Muscle layer of duodenum (tissue), 2 donors: ENCODE data around the gene MEG3.

Source experiments
- H3K27ac ChIP-seq: one replicate; pipeline ENCODE4 v1.7.0; 2013; ENCODE audit warnings: mild to moderate bottlenecking, low read length
- H3K27me3 ChIP-seq: one replicate; pipeline ENCODE4 v1.7.0; 2013; ENCODE audit warnings: low read depth, mild to moderate bottlenecking, control low read depth, low read length
- H3K36me3 ChIP-seq, 2 donors: one replicate each; pipeline ENCODE4 v1.7.0; 2013; ENCODE audit warnings: low read length in 2 of 2, control low read depth in 1 of 2, mild to moderate bottlenecking in 1 of 2; ENCODE audit not compliant: insufficient read depth in 2 of 2, control insufficient read depth in 1 of 2
- H3K4me1 ChIP-seq, 2 donors: one replicate each; pipeline ENCODE4 v1.7.0; 2013; ENCODE audit warnings: low read length in 2 of 2, mild to moderate bottlenecking in 2 of 2, control low read depth in 1 of 2, moderate library complexity in 1 of 2; ENCODE audit not compliant: insufficient read depth in 2 of 2, control insufficient read depth in 1 of 2
- H3K4me3 ChIP-seq, 2 donors: one replicate each; pipeline ENCODE4 v1.7.0; 2013; ENCODE audit warnings: low read length in 2 of 2, low read depth in 1 of 2, mild to moderate bottlenecking in 1 of 2
- H3K9me3 ChIP-seq, 2 donors: one replicate each; pipeline ENCODE4 v1.7.0; 2013; ENCODE audit warnings: low read length in 2 of 2, control low read depth in 1 of 2, mild to moderate bottlenecking in 1 of 2; ENCODE audit not compliant: control insufficient read depth in 1 of 2
- donor health status: healthy.

The MEG3 gene

DNA sequence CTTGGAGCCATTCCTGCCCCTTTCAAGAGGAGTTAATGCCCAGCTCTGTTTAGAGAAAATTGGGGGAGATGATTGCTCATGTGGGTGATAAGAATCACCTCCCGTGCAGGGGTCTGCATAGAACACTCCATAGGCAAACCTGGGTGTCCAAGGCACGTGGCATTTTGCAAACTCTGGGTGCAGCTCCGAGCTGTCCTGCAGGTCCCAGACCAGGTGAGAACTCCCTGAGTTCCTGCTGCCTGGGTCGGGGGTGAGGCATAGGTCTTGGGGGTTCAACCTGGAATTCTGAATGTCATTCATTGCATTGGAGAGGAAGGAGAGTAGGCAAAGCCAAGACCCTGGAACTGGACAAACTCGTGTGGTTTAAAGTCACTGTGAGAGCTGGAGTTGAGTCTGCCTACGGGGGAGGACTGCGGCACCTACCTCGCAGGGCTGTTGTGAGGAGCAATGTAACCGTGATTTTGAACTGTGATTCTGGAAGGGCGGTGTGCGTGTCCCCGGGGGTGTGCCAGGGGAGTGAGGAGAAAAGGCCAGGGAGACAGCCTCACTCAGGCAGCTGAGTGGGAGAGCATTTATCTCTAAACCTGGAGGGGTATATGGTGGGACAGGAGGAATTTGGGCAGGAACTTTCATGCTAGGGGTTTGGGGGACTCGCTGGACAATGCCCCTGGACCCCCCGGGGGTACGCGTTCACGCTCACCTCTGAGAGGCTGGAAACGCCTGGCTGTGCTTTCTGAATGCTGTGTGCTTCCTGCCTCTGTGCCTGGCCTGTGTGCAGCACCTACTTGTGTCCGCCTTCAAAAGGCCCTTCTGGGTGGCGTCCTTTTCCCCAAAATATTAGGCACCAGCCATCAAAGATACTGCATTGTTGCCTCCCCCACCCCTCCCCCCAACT lies 30.4 kb downstream of the MEG3 start:
- Histone ChIP-seq H3K36me3 (no peaks in the 10 kb centered on the region), H3K4me1 (no peaks in the 10 kb centered on the region), H3K9me3 (no peaks in the 10 kb centered on the region), H3K4me3 (no peak overlapping the region), H3K27me3 (no peaks in the 10 kb centered on the region), H3K27ac (no peak overlapping the region)

- Histone ChIP-seq H3K4me3 (no peak overlapping the region), H3K9me3 (peaks cover 0 to 3% of the 10 kb centered on the region in 2 donors), H3K27me3 (no peaks in the 10 kb centered on the region), H3K4me1 (no peaks in the 10 kb centered on the region), H3K36me3 (no peaks in the 10 kb centered on the region), H3K27ac (no peak overlapping the region)
Measured at GRCh38 chr14:100857233-100857922, 31.5 kb downstream of the MEG3 start.

DNA sequence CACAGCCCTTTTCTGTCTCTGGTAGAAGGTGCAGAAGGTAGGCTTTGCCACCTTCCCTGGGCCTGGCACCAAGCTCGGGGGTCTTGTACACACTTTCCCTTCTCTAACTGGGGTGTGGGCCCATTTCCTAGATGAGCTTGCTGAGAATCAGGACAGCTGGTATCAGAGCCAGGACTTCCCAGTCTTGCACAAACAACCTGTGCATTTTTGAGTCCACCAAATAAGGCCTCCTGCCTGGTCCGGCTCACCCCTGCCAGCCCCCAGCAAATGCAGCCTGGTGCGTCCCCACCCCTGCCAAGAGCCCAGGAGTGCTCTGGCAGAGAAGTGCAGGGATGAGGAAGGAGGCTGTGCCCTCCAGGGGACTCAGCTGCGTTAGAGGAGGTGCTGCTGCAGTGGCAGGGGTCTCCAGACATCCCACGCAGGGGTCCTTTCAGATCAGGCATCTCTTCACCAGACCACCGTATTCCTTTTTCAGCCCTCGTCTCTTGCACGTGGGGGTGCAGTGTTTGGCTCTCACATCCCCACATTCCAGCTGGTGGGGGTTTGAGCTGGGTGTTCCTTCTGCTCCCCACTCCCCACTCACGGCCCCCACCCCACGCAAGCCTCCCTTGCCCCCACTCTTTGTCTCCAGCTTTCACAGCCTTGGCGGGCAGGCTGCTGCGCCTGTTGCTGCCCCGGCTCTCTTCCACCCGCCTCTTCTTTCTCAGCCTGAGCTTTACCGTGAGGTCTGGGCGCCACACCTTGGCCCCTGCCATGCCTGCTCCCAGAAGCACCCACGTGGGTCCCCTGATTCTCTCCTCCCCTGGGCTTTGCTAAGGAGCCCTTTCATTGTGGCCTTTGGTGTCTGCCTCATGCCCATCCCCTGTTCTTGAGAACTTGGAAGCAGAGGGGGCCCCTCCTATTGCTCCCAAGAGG lies 32.3 kb downstream of the MEG3 start:
- H3K36me3 ChIP-seq, result no peaks in the 10 kb centered on the region
- no peaks in the 10 kb centered on the region for H3K4me1 ChIP-seq
- peaks cover 0 to 3% of the 10 kb centered on the region in 2 donors for H3K9me3 ChIP-seq
- no peak overlapping the region for H3K27ac ChIP-seq
- H3K27me3 ChIP-seq, result no peaks in the 10 kb centered on the region
- H3K4me3 ChIP-seq, result no peak overlapping the region

GRCh38 chr14:100858838-100859220 lies 32.9 kb downstream of the MEG3 start:
- Histone ChIP-seq H3K4me1 (no peaks in the 10 kb centered on the region), H3K27me3 (no peaks in the 10 kb centered on the region), H3K9me3 (peaks cover 0 to 3% of the 10 kb centered on the region in 2 donors), H3K4me3 (no peak overlapping the region), H3K36me3 (no peaks in the 10 kb centered on the region), H3K27ac (no peak overlapping the region)

DNA sequence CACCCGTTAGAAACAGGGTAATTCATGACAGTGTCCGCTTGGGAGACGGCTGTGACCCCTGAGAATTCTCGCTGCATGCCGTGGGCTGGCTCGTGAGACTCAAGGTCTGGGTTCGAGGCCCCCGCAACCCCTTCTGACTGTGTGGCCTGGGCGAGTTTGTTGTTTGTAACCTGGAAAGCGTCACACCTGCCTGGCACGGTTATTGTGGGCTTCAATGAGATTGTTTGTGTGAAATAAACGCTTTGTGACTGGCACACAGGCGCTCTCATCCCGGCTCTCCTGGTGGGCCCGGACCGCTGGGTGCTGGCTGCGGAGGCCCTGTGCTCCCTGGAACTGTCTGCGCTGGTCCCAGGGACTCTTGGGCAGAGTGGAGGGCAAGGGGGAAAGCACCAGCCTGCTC lies 33.9 kb downstream of the MEG3 start:
- Histone ChIP-seq H3K9me3 (peaks cover 0 to 3% of the 10 kb centered on the region in 2 donors), H3K4me1 (no peaks in the 10 kb centered on the region), H3K27ac (no peak overlapping the region), H3K4me3 (no peak overlapping the region), H3K27me3 (no peaks in the 10 kb centered on the region), H3K36me3 (no peaks in the 10 kb centered on the region)

DNA sequence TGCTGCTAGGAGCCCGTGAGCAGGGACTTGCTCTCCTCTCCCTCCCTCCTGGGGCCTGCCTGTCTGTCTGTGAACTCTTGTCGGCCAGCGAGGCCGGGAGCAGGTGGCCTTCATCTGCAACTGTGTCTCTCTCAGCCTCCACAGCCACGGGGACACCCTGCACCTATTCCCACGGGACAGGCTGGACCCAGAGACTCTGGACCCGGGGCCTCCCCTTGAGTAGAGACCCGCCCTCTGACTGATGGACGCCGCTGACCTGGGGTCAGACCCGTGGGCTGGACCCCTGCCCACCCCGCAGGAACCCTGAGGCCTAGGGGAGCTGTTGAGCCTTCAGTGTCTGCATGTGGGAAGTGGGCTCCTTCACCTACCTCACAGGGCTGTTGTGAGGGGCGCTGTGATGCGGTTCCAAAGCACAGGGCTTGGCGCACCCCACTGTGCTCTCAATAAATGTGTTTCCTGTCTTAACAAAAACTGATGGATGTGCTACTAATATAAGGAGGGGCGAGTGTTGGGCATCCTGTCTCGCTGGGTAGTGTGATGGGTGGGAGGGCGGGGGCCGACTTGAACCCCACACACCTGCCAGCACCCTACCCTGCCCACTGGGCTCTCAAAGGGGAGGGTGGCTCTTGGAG lies 34.8 kb downstream of the MEG3 start:
- Histone ChIP-seq H3K36me3 (no peaks in the 10 kb centered on the region), H3K9me3 (peaks cover 0 to 3% of the 10 kb centered on the region in 2 donors), H3K27ac (no peak overlapping the region), H3K4me1 (no peaks in the 10 kb centered on the region), H3K4me3 (no peak overlapping the region), H3K27me3 (no peaks in the 10 kb centered on the region)

GRCh38 chr14:100861188-100861936 lies 35.4 kb downstream of the MEG3 start:
- Histone ChIP-seq H3K9me3 (peaks cover 0 to 3% of the 10 kb centered on the region in 2 donors), H3K4me3 (no peak overlapping the region), H3K36me3 (no peaks in the 10 kb centered on the region), H3K4me1 (no peaks in the 10 kb centered on the region), H3K27me3 (no peaks in the 10 kb centered on the region), H3K27ac (no peak overlapping the region)

DNA sequence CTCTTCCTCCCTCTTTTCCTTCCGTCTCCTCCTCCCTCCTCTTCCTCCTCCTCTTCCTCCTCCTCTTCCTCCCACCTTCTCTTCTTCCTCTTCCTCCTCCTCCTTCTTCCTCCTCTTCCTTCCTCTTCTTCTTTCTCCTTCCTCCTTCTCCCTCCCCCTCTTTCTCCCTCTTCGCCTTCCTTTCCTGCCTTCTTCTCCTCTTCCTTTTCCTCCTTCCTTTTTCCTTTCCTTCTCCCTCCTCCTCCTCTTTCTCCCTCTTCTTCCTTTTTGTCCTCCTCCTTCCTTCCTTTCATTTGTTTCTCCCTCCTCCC lies 36.0 kb downstream of the MEG3 start:
- Histone ChIP-seq H3K4me1 (no peaks in the 10 kb centered on the region), H3K9me3 (peaks cover 0 to 3% of the 10 kb centered on the region in 2 donors), H3K27ac (no peak overlapping the region), H3K27me3 (no peaks in the 10 kb centered on the region), H3K36me3 (no peaks in the 10 kb centered on the region), H3K4me3 (no peak overlapping the region)

GRCh38 chr14:100862277-100862676 lies 36.4 kb downstream of the MEG3 start:
- Histone ChIP-seq H3K9me3 (peaks cover 0 to 3% of the 10 kb centered on the region in 2 donors), H3K4me3 (no peak overlapping the region), H3K27ac (no peak overlapping the region), H3K4me1 (no peaks in the 10 kb centered on the region), H3K27me3 (no peaks in the 10 kb centered on the region), H3K36me3 (no peaks in the 10 kb centered on the region)

DNA sequence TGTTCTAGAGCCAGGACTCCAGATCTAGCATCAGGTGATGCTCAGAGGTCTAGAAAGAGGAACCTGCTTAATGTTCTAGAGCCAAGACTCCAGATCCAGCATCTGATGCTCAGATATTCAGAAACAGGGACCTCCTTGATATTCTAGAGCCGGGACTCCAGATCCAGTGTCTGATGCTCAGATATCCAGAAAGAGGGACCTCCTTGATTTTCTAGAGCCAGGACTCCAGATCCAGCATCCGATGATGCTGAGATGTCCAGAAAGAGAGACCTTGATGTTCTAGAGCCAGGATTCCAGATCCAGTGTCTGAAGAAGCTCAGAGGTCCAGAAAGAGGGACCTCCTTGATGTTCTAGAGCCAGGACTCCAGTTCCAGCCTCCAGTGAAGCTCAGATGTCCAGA lies 36.9 kb downstream of the MEG3 start:
- Histone ChIP-seq H3K4me1 (no peaks in the 10 kb centered on the region), H3K4me3 (no peak overlapping the region), H3K36me3 (no peaks in the 10 kb centered on the region), H3K27ac (no peak overlapping the region), H3K27me3 (no peaks in the 10 kb centered on the region), H3K9me3 (peaks cover 0 to 3% of the 10 kb centered on the region in 2 donors)
